HepG2 (cell line): Measurements from ENCODE around the gene PTPRM. TPM values are rescaled to one million over a fixed set of nuclear protein-coding genes. Genes with fewer than 3 reads are reported as not detected.
A peak's percentile ranks its signal among the peaks of the same experiment; 100 is the strongest.

Experiments used
- ATAC-seq: fragments of 200-7000 bp; cut with Tn5 transposase; 3 replicates; pipeline ENCODE4 v1.9.1; 2020; ENCODE audit warnings: mild to moderate bottlenecking, moderate library complexity
- BruUV-seq: library from RNA; stranded (reverse); fragments of 400-500 nt; replicated peaks from 2 replicates; lab custom pipeline; 2021; lab: Mats Ljungman, UMichigan
- CTCF ChIA-PET: fragments of 300-600 bp; formaldehyde crosslinking; extraction: SDS; loops from one replicate; lab custom pipeline; 2021; ENCODE audit warnings: low total read pairs, inconsistent platforms, low intra/inter-chr PET ratio; lab: Yijun Ruan, JAX
- POLR2A ChIA-PET: fragments of 350-600 bp; sonication (Branson Sonifier 250); formaldehyde crosslinking; loops from one replicate; lab custom pipeline; 2020; ENCODE audit warnings: antibody characterized with exemption, inconsistent platforms; lab: Yijun Ruan, JAX
- DNase-seq: peaks from one replicate; pipeline ENCODE4 v3.0.0-alpha.2; 2015; ENCODE audit warnings: low spot score
- FAIRE-seq: peaks from 3 replicates; lab custom pipeline; 2011; peaks lifted over from hg19 to GRCh38; lab: Jason Lieb, UNC
- H2AFZ ChIP-seq: one replicate; pipeline ENCODE4 v1.6.1; 2011; ENCODE audit warnings: low read length, inconsistent platforms
- H3K27ac ChIP-seq: fragments of 300-600 bp; 3 replicates; pipeline ENCODE4 v1.8.0; 2011; ENCODE audit warnings: mixed run types, mild to moderate bottlenecking, mixed read lengths, low read length, inconsistent platforms; ENCODE audit not compliant: insufficient read depth; ENCODE audit errors: extremely low read length
- H3K27me3 ChIP-seq, 2 experiments: fragments of 200-600 bp in 1 of 2; 2 replicates in 1 of 2; 3 replicates in 1 of 2; pipeline versions ENCODE4 v1.6.0 to v1.8.0; 2011; ENCODE audit warnings: low read length in 2 of 2, mild to moderate bottlenecking in 2 of 2, moderate library complexity in 2 of 2, inconsistent platforms in 1 of 2; ENCODE audit not compliant: insufficient read depth in 2 of 2, control insufficient read depth in 1 of 2
- H3K36me3 ChIP-seq, 2 experiments: fragments of 200-600 bp in 1 of 2; replicated peaks in 1 of 2; 2 replicates in 1 of 2; 3 replicates in 1 of 2; pipeline versions ENCODE4 v1.5.1 to v1.8.0; 2011; ENCODE audit warnings: low read length in 2 of 2, inconsistent platforms in 1 of 2; ENCODE audit not compliant: insufficient read depth in 2 of 2, control insufficient read depth in 1 of 2
- H3K4me1 ChIP-seq: 2 replicates; pipeline ENCODE4 v1.5.1; 2012; ENCODE audit warnings: low read length, inconsistent platforms; ENCODE audit not compliant: insufficient read depth
- H3K4me2 ChIP-seq: 2 replicates; pipeline ENCODE4 v1.6.0; 2011; ENCODE audit warnings: low read depth, low read length, inconsistent platforms
- H3K4me3 ChIP-seq, 3 experiments: fragments of 200-600 bp in 1 of 3; sonication (generic), shearing (Covaris generic) in 1 of 3; replicated peaks in 1 of 3; 2 replicates each; pipeline ENCODE4 v1.5.1; 2011 to 2016; ENCODE audit warnings: low read length in 3 of 3, inconsistent platforms in 2 of 3, low read depth in 2 of 3, mild to moderate bottlenecking in 2 of 3, control low read depth in 1 of 3, mixed read lengths in 1 of 3; ENCODE audit not compliant: insufficient read depth in 1 of 3
- H3K79me2 ChIP-seq: one replicate; pipeline ENCODE4 v1.6.1; 2011; ENCODE audit warnings: low read length, inconsistent platforms; ENCODE audit not compliant: insufficient read depth
- H3K9ac ChIP-seq: 2 replicates; pipeline ENCODE4 v1.6.0; 2011; ENCODE audit warnings: mild to moderate bottlenecking, low read depth, low read length, inconsistent platforms; ENCODE audit not compliant: insufficient read depth
- H3K9me3 ChIP-seq: 2 replicates; pipeline ENCODE4 v1.5.1; 2012; ENCODE audit warnings: mild to moderate bottlenecking, low read length
- H4K20me1 ChIP-seq: 2 replicates; pipeline ENCODE4 v1.6.0; 2011; ENCODE audit warnings: inconsistent platforms, mild to moderate bottlenecking, low read length, moderate library complexity; ENCODE audit not compliant: insufficient read depth
- AGO2 ChIP-seq: fragments of 200-400 bp; formaldehyde crosslinking; optimal IDR thresholded peaks from 2 replicates; pipeline ENCODE3; 2017; ENCODE audit warnings: mild to moderate bottlenecking, low read depth, low read length, moderate library complexity
- CCAR2 ChIP-seq: fragments of 200-400 bp; formaldehyde crosslinking; optimal IDR thresholded peaks from 2 replicates; pipeline ENCODE3; 2018; ENCODE audit warnings: low read depth, mild to moderate bottlenecking, low read length, moderate library complexity
- DR1 ChIP-seq: sonication (generic); formaldehyde crosslinking; IDR thresholded peaks from 2 replicates; pipeline ENCODE4 v1.8.0; 2021; ENCODE audit warnings: mild to moderate bottlenecking, missing genetic modification reagents, inconsistent platforms
- HHEX ChIP-seq: IDR thresholded peaks from 2 replicates; pipeline ENCODE4 v1.6.1; 2016; ENCODE audit warnings: control low read depth
- NCOA2 ChIP-seq: sonication (generic); formaldehyde crosslinking; IDR thresholded peaks from 2 replicates; pipeline ENCODE4 v1.8.0; 2022; ENCODE audit warnings: inconsistent platforms
- PLRG1 ChIP-seq: fragments of 450-650 bp; conservative IDR thresholded peaks from 2 replicates; pipeline ENCODE4 v1.6.1; 2016
- YY1 ChIP-seq: IDR thresholded peaks from 2 replicates; pipeline ENCODE4 v1.6.1; 2011; ENCODE audit warnings: low read length, low read depth, moderate library complexity, mild to moderate bottlenecking; ENCODE audit not compliant: insufficient read depth, insufficient replicate concordance
- ZFP1 ChIP-seq: IDR thresholded peaks from 2 replicates; pipeline ENCODE4 v1.6.1; 2016
- ZNF251 ChIP-seq: sonication (generic); formaldehyde crosslinking; IDR thresholded peaks from 2 replicates; pipeline ENCODE4 v1.9.0; 2021; ENCODE audit warnings: mild to moderate bottlenecking, missing genetic modification reagents
- ZNF317 ChIP-seq: sonication (generic); formaldehyde crosslinking; IDR thresholded peaks from 2 replicates; pipeline ENCODE4 v1.5.0; 2020; ENCODE audit warnings: mild to moderate bottlenecking, missing genetic modification reagents
- ZNF577 ChIP-seq: sonication (generic); formaldehyde crosslinking; IDR thresholded peaks from 2 replicates; pipeline ENCODE4 v1.4.0; 2020; ENCODE audit warnings: mild to moderate bottlenecking, low read depth, missing genetic modification reagents, borderline replicate concordance
- ZNF704 ChIP-seq: sonication (generic); formaldehyde crosslinking; IDR thresholded peaks from 2 replicates; pipeline ENCODE4 v1.8.1; 2023; ENCODE audit warnings: mild to moderate bottlenecking, inconsistent platforms, moderate library complexity, missing genetic modification reagents, borderline replicate concordance
- ZNF879 ChIP-seq: sonication (generic); formaldehyde crosslinking; IDR thresholded peaks from 2 replicates; pipeline ENCODE4 v1.8.1; 2023; ENCODE audit warnings: missing genetic modification reagents
- ZSCAN21 ChIP-seq: sonication (generic); formaldehyde crosslinking; IDR thresholded peaks from 2 replicates; pipeline ENCODE4 v1.8.0; 2022; ENCODE audit warnings: mild to moderate bottlenecking, missing genetic modification reagents, moderate library complexity, borderline replicate concordance
- WGBS: methylation state at CpG from one replicate; pipeline ENCODE4 v1.1.6; 2017; ENCODE audit warnings: low lambda C conversion rate; 5-methylcytosine and 5-hydroxymethylcytosine counted together
- in situ Hi-C: cut with HindIII; loops from 2 replicates; pipeline ENCODE4 v1.10.0; 2017; ENCODE audit warnings: low pct_unique_long_range_greater_than_20kb; ENCODE audit not compliant: extremely low pct_ligation_motif_present
- intact Hi-C: fragments of 100-400 bp; cut with micrococcal nuclease; formaldehyde crosslinking; loops from one replicate; pipeline ENCODE4 v1.10.0; 2022; ENCODE audit not compliant: unreplicated experiment
- polyA plus RNA-seq, 8 experiments: library from polyadenylated mRNA; depleted of rRNA in 3 of 8; stranded (reverse) in 7 of 8; unstranded in 1 of 8; fragments of >200 nt; fragmentation: Illumina TruSeq in 4 of 8; extraction: Trizol in 4 of 8; gene quantifications; 2 replicates each; pipeline versions ENCODE4 v1.2.1 to v1.2.3, GENCODE V29; 2011 to 2016; ENCODE audit warnings: low read depth in 4 of 8, missing spikeins in 1 of 8, mixed read lengths in 1 of 8; ENCODE audit not compliant: insufficient read depth in 1 of 8
- total RNA-seq, 5 experiments: library from RNA; depleted of rRNA; stranded (reverse); fragments of >200 nt; fragmentation: Illumina TruSeq; extraction: Trizol; gene quantifications; 2 replicates each; pipeline ENCODE4 v1.2.3, GENCODE V29; 2016; ENCODE audit warnings: low read depth in 1 of 5
- TF ChIP-seq, protein P1 (sequence below): sonication (generic); formaldehyde crosslinking; IDR thresholded peaks from 2 replicates; pipeline ENCODE4 v1.8.0; 2022; ENCODE audit warnings: missing genetic modification reagents, mild to moderate bottlenecking, borderline replicate concordance

The PTPRM gene
- total and polyA plus RNA-seq, 2 of the 13 experiments (the other 11 are each of a cell fraction or from before 2014, with no cell fraction given) = 12.6 to 108 TPM

DNA sequence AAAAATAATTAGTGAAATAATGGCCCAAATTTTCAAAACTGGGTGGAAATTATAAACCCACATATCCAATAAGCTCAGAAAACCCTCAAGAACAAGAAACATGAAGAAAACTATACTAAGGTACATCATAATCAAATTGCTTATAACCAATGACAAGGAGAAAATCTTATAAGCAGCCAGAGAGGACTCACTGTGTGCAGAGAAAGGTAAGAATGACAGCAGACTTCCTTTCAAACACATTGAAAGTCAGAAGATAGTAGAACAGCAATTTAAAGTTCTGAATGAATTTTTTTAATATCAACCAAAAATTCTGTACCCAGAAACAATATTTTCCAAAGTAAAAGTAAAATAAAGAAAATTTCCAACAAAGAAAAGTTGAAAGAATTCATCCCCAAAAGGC is 844.4 kb downstream of the PTPRM start:
- CTCF ChIA-PET = no interaction called here
- Histone ChIP-seq H3K9me3 (peaks cover 15% of the 10 kb centered on the region), H2AFZ (no peak overlapping the region)
- BruUV-seq = TSS peak; percentile 52
- ATAC-seq = no peak
- in situ Hi-C loops = no loop called here
- TF ChIP-seq ZNF317 (CRISPR knock-in tag) (peak; percentile 97), DR1 (CRISPR knock-in tag) (no peak)
- TF ChIP-seq, all 625 proteins: peak for 1
- DNase-seq = no peak
- H3K27ac ChIP-seq = no peak overlapping the region
- H3K9ac ChIP-seq = no peak overlapping the region
- H4K20me1 ChIP-seq = no peaks in the 10 kb centered on the region
- H3K4me2 ChIP-seq = no peak overlapping the region
- no peak for FAIRE-seq
- intact Hi-C loops = no loop called here
- peaks cover 13% of the 10 kb centered on the region for H3K4me1 ChIP-seq
- no peaks in the 10 kb centered on the region for H3K79me2 ChIP-seq
- no peak overlapping the region for H3K4me3 ChIP-seq
- H3K27me3 ChIP-seq = no peaks in the 10 kb centered on the region
- H3K36me3 ChIP-seq = no peaks in the 10 kb centered on the region
- POLR2A ChIA-PET = no interaction called here

- Histone ChIP-seq H3K4me1 (peaks cover 19% of the 10 kb centered on the region), H3K27me3 (no peaks in the 10 kb centered on the region), H3K36me3 (no peaks in the 10 kb centered on the region), H3K9me3 (peaks cover 15% of the 10 kb centered on the region), H3K4me2 (no peak overlapping the region), H3K4me3 (no peak overlapping the region), H3K27ac (no peak overlapping the region), H3K9ac (no peak overlapping the region), H3K79me2 (no peaks in the 10 kb centered on the region), H2AFZ (no peak overlapping the region), H4K20me1 (no peaks in the 10 kb centered on the region)
- ChIA-PET POLR2A (no interaction called here), CTCF (no interaction called here)
- 90% methylated on average over 4 of the region's 8 CpGs for WGBS
- DNase-seq = no peak
- no peak for ATAC-seq
- intact Hi-C loops (no loop called here), in situ Hi-C loops (no loop called here)
- no TSS peak for BruUV-seq
- no peak for FAIRE-seq
- TF ChIP-seq CCAR2 = no peak
- TF ChIP-seq HHEX (CRISPR knock-in tag) = no peak
- no peak for TF ChIP-seq ZNF577 (CRISPR knock-in tag)
- TF ChIP-seq NCOA2 (CRISPR knock-in tag) = no peak
- TF ChIP-seq ZFP1 (CRISPR knock-in tag) = no peak
- TF ChIP-seq AGO2 = peak; percentile 39
- TF ChIP-seq ZNF879 = no peak
- TF ChIP-seq YY1 = no peak
- TF ChIP-seq, protein P1, sequence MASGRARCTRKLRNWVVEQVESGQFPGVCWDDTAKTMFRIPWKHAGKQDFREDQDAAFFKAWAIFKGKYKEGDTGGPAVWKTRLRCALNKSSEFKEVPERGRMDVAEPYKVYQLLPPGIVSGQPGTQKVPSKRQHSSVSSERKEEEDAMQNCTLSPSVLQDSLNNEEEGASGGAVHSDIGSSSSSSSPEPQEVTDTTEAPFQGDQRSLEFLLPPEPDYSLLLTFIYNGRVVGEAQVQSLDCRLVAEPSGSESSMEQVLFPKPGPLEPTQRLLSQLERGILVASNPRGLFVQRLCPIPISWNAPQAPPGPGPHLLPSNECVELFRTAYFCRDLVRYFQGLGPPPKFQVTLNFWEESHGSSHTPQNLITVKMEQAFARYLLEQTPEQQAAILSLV (CRISPR knock-in tag) = no peak
- TF ChIP-seq ZNF704 (CRISPR knock-in tag) = no peak
- no peak for TF ChIP-seq ZSCAN21
- no peak for TF ChIP-seq PLRG1
- TF ChIP-seq ZNF251 (CRISPR knock-in tag) = no peak
Observed at GRCh38 chr18:8412117-8412516, 845.0 kb downstream of the PTPRM start.
